A673 (cell line): ENCODE measurements around the gene CDHR4.
"Not testable (repeated sequence)": the region's sequence is repeated elsewhere in the genome, so short reads cannot be mapped to it uniquely, and the experiment has no call there.

Source experiments
- CTCF ChIP-seq: fragments of 300-800, 200-600 bp; sonication (generic); conservative IDR thresholded peaks from 2 replicates; pipeline ENCODE4 v1.5.1; 2017; ENCODE audit warnings: low read depth, mild to moderate bottlenecking, antibody characterized with exemption, low read length, moderate library complexity, mixed read lengths
- EZH2 ChIP-seq: fragments of 200-600 bp; sonication (generic); IDR thresholded peaks from 2 replicates; pipeline ENCODE4 v1.6.1; 2017; ENCODE audit warnings: borderline replicate concordance, low read depth, mild to moderate bottlenecking, mixed read lengths, antibody characterized with exemption, low read length; ENCODE audit not compliant: poor library complexity, severe bottlenecking

DNA sequence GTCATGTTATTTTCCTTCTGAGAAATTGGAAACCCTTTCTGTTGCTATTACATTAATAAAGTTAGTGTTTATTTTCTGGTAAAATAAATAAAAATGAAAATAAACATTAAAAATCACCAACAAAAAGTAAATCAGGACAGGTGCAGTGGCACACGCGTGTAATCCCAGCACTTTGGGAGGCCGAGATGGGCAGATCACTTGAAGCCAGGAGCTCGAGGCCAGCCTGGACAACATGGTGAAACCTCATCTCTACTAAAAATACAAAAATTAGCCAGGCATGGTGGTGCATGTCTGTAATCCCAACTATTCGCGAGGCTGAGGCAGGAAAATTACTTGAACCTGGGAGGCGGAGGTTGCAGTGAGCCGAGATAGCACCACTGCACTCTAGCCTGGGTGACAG, 23.6 kb downstream of the CDHR4 start:
- TF ChIP-seq EZH2, CTCF: not testable (repeated sequence)
